Ovary (tissue), 9 donors: ENCODE measurements around the gene ANXA9. TPM values are rescaled to one million over a fixed set of nuclear protein-coding genes. Genes with fewer than 3 reads are reported as not detected.

ENCODE experiments used
- DNase-seq, 5 donors: peaks; one replicate each; pipeline ENCODE4 v3.0.0-alpha.2; 2019 to 2020
- H3K27ac ChIP-seq, 2 donors: fragments of 200-600 bp; one replicate each; pipeline versions ENCODE4 v1.5.1 to v1.8.0; 2019 to 2022
- H3K27me3 ChIP-seq: fragments of 200-600 bp; one replicate; pipeline ENCODE4 v1.8.0; 2022
- H3K36me3 ChIP-seq: fragments of 200-600 bp; sonication (generic); one replicate; pipeline ENCODE4 v1.5.1; 2019
- H3K4me1 ChIP-seq: one replicate; pipeline ENCODE4 v1.8.1; 2013; ENCODE audit warnings: mild to moderate bottlenecking, moderate library complexity; ENCODE audit not compliant: insufficient read depth
- H3K4me3 ChIP-seq: fragments of 200-600 bp; sonication (generic); one replicate; pipeline ENCODE4 v1.5.1; 2017
- H3K9me3 ChIP-seq, 2 donors: fragments of 200-600 bp in 1 of 2; sonication (generic) in 1 of 2; one replicate each; pipeline versions ENCODE4 v1.5.1 to v1.8.1; 2013 to 2019; ENCODE audit warnings: mild to moderate bottlenecking in 1 of 2, moderate library complexity in 1 of 2
- CTCF ChIP-seq, 3 donors: fragments of 450-650 bp in 2 of 3; fragments of 200-600 bp in 1 of 3; IDR thresholded peaks; one replicate each; pipeline versions ENCODE4 v1.5.1 to v1.8.0; 2016 to 2022; ENCODE audit warnings: antibody characterized with exemption in 3 of 3, mild to moderate bottlenecking in 1 of 3
- EP300 ChIP-seq: sonication (generic); formaldehyde crosslinking; IDR thresholded peaks from one replicate; pipeline ENCODE4 v1.6.1; 2017; ENCODE audit warnings: antibody characterized with exemption
- POLR2A ChIP-seq: fragments of 450-650 bp; IDR thresholded peaks from one replicate; pipeline ENCODE4 v1.6.1; 2017; ENCODE audit warnings: antibody characterized with exemption, mild to moderate bottlenecking, moderate library complexity
- WGBS, 3 donors: extraction: QIAGEN DNeasy Blood & Tissue Kit in 1 of 3; methylation state at CpG; one replicate each; pipeline versions ENCODE4 v1.1.5 to v1.1.7; 2013 to 2017; 5-methylcytosine and 5-hydroxymethylcytosine counted together
- intact Hi-C, 4 donors: fragments of 100-400 bp; cut with DNase I; formaldehyde crosslinking; loops; one replicate each; pipeline versions ENCODE4 v1.11.0 to v1.15.1; 2022 to 2023
- polyA plus RNA-seq, 2 donors: library from polyadenylated mRNA; stranded (reverse); fragments of 200-250 nt in 1 of 2; fragments of 350-450 nt in 1 of 2; fragmentation: Illumina TruSeq in 1 of 2; extraction: RNeasy Lipid Tissue Mini Kit (QIAGEN cat#74804) in 1 of 2; gene quantifications; one replicate each; pipeline ENCODE4 v1.2.3, GENCODE V29; 2013 to 2014
- total RNA-seq, 7 donors: library from RNA; depleted of rRNA in 2 of 7; stranded (reverse); fragments of >200 nt in 2 of 7; fragmentation: NEBNext Ultra II Directional in 3 of 7; extraction: Animal tissue kit (Norgen Biotek cat#: 25700) in 3 of 7; gene quantifications; one replicate each; pipeline versions ENCODE4 v1.1.0 to v1.2.4, GENCODE V29; 2016 to 2023
- donor health status: DM: no; HTN: no; CAD: no; lungs with moderate emphysema.
- donor health status: DM: no; HTN: no; CAD: no.
- donor health status: Bipolar disorder and iron deficiency.
- donor health status: DM: yes; HTN: yes; CAD: no.
- donor health status: DM: no; HTN: no; CAD: no.
- donor health status: DM: yes; HTN: yes; CAD: no.

Gene ANXA9
- total and polyA plus RNA-seq, 9 donors, result 0.24 to 6.9 (median 0.79) TPM

- Histone ChIP-seq H3K27me3 (no peaks in the 10 kb centered on the region), H3K4me1 (peaks cover 1% of the 10 kb centered on the region), H3K27ac (no peak overlapping the region), H3K36me3 (no peaks in the 10 kb centered on the region), H3K4me3 (no peak overlapping the region), H3K9me3 (no peaks in the 10 kb centered on the region)
- intact Hi-C loops, result no loop called here
- TF ChIP-seq POLR2A, result no peak
- TF ChIP-seq CTCF (IDR thresholded peaks at IDR 0.05), result no peak
- TF ChIP-seq EP300, result no peak
- no peak for DNase-seq
- WGBS, 3 donors, result 62 to 67% (median 65%) methylated on average over 4 of the region's 4 CpGs
Measured at GRCh38 chr1:150992626-150993025, 10.5 kb downstream of the ANXA9 start.

DNA sequence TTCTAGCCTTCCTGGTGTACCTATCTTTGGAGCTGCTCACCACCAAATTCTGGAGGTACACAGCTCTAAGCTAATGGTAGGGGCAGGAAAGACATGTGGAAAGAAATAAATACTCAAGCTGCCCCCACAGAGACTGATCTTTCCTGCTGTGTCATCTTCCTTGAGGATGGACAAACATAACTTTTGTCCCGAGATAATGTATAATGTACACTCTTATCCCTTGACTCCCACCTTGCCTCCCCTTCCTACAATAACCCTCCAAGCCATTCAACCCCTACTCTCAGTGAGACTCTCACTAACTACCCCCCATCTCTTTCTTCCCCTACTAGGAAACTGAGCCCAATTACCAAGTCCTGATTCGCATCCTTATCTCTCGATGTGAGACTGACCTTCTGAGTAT lies 12.2 kb downstream of the ANXA9 start:
- Histone ChIP-seq H3K36me3 (no peaks in the 10 kb centered on the region), H3K9me3 (no peaks in the 10 kb centered on the region), H3K27ac (no peak overlapping the region), H3K27me3 (no peaks in the 10 kb centered on the region), H3K4me3 (no peak overlapping the region), H3K4me1 (peaks cover 1% of the 10 kb centered on the region)
- no peak for DNase-seq
- TF ChIP-seq EP300 (no peak), POLR2A (no peak), CTCF (IDR thresholded peaks at IDR 0.05) (no peak)
- WGBS, 3 donors, result 46 to 73% (median 66%) methylated on average over 3 of the region's 3 CpGs
- intact Hi-C loops, result no loop called here

DNA sequence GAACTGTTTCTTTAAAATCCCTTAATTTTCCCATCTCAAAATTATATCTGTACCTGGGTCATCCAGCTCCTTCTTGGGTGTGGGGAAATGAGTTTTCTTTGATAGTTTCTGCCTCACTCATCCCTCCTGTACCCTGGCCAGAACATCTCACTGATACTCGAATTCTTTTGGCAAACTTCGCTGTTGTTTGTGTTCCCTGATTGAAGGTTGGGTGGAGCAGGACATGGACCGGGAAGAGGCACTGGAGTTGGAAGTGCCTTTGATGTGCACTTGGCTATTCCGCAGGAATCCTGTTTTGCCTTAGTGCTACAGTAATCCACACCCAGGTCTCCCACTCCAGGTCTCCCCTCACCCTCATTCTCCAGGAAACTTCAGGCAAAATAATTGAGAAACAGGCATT lies 13.4 kb downstream of the ANXA9 start:
- 8 to 29% (median 18%) methylated on average over 4 of the region's 4 CpGs for WGBS, 3 donors
- H3K9me3 ChIP-seq, result no peaks in the 10 kb centered on the region
- peak overlapping the region; percentile 11 for H3K4me3 ChIP-seq
- no peak for DNase-seq
- intact Hi-C loops, result loop anchor here in 1 of 4 donors (5.0 kb wide), 1 partner anchor 528 kb away; no protein-coding TSS in a partner anchor
- peak overlapping the region; percentile 11 to 41 for H3K27ac ChIP-seq
- no peaks in the 10 kb centered on the region for H3K27me3 ChIP-seq
- no peak for TF ChIP-seq EP300
- TF ChIP-seq CTCF (IDR thresholded peaks at IDR 0.05), result no peak
- TF ChIP-seq POLR2A, result no peak
- no peaks in the 10 kb centered on the region for H3K36me3 ChIP-seq
- H3K4me1 ChIP-seq, result peaks cover 1% of the 10 kb centered on the region

DNA sequence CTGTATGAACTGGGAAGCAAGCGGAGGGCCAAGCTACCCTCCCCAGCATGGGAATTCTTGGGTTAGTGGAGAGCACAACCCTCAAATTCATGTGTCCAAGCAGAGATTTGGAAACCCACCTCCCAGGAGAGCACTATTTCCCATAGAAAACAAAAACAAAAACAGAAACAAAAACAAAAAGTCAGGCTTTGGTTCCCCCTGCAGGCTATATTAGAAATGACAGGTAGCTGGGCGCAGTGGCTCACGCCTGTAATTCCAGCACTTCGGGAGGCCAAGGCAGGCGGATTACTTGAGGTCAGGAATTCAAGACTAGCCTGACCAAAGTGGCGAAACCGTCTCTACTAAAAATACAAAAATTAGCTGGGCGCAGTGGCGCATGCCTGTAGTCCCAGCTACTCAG lies 13.8 kb downstream of the ANXA9 start:
- no peak for TF ChIP-seq POLR2A
- TF ChIP-seq EP300, result no peak
- TF ChIP-seq CTCF (IDR thresholded peaks at IDR 0.05), result peak; percentile 68 to 72 (median 70)
- Histone ChIP-seq H3K27ac (peak overlapping the region; percentile 11 to 41), H3K27me3 (no peaks in the 10 kb centered on the region), H3K36me3 (no peaks in the 10 kb centered on the region), H3K9me3 (no peaks in the 10 kb centered on the region), H3K4me3 (peak overlapping the region; percentile 11), H3K4me1 (peaks cover 1% of the 10 kb centered on the region)
- WGBS, 3 donors, result 25 to 30% (median 26%) methylated on average over 9 of the region's 9 CpGs
- intact Hi-C loops, result loop anchor here in 1 of 4 donors (5.0 kb wide), 1 partner anchor 529 kb away; no protein-coding TSS in a partner anchor
- DNase-seq, result peak in 1 of 5 donors; percentile 64
